ENCODE data around the gene CEP131.
"Not testable (repeated sequence)": the region's sequence is repeated elsewhere in the genome, so short reads cannot be mapped to it uniquely, and the experiment has no call there.

DNA sequence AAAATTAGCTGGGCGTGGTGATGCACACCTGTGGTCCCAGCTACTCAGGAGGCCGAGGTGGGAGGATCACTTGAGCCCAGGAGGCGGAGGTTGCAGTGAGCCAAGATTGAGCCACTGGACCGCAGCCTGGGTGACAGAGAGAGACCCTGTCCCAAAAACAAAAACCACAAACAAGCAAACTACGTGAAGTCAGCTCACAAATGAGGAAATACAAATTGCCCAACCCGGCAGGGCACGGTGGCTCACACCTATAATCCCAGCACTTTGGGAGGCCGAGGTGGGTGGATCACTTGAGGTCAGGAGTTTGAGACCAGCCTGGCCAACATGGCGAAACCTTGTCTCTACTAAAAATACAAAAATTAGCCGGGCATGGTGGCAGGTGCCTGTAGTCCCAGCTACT is 76.6 kb downstream of the CEP131 start:
- TF ChIP-seq, protein P1, sequence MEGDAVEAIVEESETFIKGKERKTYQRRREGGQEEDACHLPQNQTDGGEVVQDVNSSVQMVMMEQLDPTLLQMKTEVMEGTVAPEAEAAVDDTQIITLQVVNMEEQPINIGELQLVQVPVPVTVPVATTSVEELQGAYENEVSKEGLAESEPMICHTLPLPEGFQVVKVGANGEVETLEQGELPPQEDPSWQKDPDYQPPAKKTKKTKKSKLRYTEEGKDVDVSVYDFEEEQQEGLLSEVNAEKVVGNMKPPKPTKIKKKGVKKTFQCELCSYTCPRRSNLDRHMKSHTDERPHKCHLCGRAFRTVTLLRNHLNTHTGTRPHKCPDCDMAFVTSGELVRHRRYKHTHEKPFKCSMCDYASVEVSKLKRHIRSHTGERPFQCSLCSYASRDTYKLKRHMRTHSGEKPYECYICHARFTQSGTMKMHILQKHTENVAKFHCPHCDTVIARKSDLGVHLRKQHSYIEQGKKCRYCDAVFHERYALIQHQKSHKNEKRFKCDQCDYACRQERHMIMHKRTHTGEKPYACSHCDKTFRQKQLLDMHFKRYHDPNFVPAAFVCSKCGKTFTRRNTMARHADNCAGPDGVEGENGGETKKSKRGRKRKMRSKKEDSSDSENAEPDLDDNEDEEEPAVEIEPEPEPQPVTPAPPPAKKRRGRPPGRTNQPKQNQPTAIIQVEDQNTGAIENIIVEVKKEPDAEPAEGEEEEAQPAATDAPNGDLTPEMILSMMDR (IDR thresholded peaks at IDR 0.05) = not testable (repeated sequence)
- TF ChIP-seq POLR2A (IDR thresholded peaks at IDR 0.05); POLR2AphosphoS5 (IDR thresholded peaks at IDR 0.05; ENCODE audit: insufficient read depth in 1 of 2, low read depth in 1 of 2): not testable (repeated sequence)

Data from vagina (tissue), 2 donors.